LHCN-M2 (cell line): Measurements from ENCODE around the gene MEAF6. TPM values are rescaled to one million over a fixed set of nuclear protein-coding genes. Genes with fewer than 3 reads are reported as not detected.
"Not testable (repeated sequence)": the region's sequence is repeated elsewhere in the genome, so short reads cannot be mapped to it uniquely, and the experiment has no call there.

Experiments used
- DNase-seq: peaks from one replicate; pipeline ENCODE4 v3.0.0-alpha.2; 2012; ENCODE audit warnings: low read depth
- polyA plus RNA-seq: library from polyadenylated mRNA; unstranded; fragments of >200 nt; gene quantifications from one replicate; pipeline ENCODE4 v1.2.1, GENCODE V29; 2012; ENCODE audit warnings: missing spikeins
- total RNA-seq: library from RNA; depleted of rRNA; stranded (reverse); fragments of >200 nt; gene quantifications from 2 replicates; pipeline ENCODE4 v1.2.3, GENCODE V29; 2014; rRNA removed

Gene MEAF6
- 86.2 and 90.1 TPM in 2 replicates for total RNA-seq
- 41.0 TPM for polyA plus RNA-seq

DNA sequence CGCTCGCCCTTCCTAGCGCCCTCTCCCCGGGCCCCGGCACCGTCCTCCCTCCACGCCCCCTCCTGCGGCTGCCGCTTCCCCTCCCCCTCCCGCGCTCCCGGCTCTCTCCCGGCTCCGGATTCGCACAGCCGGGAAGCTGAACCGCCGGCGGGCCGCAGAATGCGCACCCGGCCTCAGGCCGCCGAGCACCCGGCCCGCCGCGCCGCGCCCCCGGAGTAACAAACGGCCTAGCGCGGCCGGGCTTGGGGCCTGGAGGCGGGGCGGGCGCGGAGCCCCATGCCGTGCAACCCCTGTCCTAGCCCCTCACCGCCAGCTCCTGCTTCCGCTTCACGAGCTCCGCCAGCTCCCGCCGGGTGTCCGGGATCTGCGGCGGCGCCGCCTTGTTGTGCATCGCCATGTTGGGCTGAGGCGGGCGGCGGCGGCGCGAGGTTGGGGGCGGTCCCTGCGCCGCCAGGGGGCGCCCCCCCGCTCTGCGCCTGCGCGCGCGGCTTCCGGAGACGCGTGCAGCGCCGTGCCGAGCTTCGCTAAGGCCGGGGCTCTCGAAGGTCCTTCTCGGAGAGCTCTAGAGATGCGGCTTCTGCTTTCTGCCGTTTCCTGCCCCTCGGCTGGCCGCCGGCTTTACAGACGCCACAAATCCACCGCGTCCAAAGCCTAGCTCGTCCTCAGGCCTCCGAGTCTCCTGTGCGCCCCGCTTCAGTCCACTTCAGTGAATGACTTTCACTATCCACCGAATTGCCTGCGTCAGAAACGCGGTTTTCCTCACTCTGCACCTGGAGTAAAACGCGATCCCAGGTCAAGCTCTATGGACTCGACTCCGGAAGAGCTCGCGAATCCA is at the start of gene MEAF6:
MEAF6 (minus strand) TSS at position 417 of the 835 bp plus-strand sequence; CDS start at position 397, 20 bp downstream.
- DNase-seq: peak; percentile 73

DNA sequence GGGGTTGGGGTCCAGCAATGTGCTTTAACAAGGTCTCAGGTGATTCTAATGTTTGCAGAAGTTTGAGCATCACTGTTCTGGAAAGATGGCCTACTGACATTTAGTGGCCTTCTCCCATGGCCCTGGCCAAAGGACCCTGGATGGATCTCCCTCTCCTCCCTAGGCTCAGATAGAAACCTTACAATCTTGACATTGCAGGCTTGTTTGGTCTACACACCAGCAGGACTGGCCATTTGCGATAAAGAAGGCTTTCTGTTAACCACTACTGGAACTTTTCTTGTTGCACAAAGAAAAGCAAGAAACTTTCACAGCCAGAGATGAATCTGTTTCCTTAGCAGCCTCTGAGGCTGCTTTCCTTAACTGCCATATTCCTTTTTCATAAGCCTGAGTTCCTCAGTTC is 48.4 kb upstream of the MEAF6 start:
- DNase-seq: no peak

DNA sequence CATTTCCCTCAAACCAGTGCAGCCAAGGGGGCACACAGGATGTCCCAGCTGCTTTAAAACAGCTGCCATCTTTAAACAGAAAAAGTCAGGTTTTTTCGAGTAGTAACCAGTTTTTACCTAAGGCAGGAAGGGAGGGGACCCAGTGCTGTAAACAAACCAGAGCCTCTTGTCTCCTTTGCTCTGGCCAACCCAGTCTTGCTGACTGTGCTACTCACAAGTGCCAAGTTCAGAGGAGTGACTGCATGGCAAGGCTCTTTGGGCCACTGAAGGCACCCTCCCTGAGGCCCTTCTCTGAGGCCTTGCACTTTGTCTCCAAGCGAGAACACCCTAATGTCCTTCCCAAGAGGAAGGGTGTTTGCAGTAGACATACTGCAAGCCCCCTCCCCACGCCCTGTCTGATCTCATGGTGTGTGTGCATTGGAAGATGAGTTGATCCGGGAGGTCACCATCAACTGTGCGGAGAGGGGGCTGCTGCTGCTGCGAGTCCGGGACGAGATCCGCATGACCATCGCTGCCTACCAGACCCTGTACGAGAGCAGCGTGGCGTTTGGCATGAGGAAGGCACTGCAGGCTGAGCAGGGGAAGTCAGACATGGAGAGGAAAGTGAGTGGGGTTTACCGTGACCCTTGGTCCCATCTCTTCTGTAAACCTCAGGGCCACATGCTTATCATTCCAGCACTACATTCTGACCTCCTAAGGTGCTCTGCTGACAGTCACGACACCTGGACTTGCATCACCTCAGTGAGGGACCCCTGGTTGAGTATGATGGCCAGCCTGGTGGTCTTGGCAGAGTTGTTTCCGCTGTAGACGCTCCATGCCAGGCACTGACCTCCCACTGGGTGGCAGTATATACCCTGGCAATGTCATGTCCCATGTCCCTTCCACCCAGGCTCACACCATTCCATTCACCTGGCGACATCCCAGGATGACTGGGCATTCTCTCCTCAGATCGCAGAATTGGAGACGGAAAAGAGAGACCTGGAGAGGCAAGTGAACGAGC is 46.9 kb upstream of the MEAF6 start:
- DNase-seq: peak; percentile 28

DNA sequence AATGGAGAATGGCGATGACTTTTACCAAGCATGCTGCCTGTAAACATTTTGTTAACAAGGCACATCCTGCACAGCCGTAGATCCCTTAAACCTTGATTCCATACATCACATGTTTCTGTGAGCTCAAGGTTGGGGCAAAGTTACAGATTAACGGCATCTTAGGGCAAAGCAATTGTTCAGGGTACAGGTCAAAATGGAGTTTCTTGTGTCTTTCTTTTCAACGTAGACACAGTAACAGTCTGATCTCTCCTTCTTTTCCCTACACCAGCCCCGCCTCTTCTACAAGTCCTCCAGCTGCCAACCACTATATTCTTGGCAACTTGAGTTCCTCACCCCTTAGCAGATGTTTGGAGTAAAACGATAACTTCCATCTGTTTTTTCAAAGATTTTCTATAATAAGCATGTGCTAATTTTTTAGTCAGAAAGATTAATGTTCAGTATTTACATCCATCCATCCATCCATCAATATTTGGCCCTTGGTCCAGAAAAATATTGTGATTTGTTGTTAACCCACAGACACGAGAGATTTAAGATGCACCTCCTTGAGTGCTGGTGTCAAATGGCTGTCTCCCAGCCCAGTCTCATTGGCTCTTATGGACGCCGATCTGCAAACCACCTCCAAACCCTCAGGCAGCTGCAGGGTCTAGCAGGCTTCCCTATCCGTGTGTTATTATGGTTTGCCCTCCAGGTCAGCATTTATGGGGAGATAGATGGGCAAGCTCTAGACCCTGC is 46.0 kb upstream of the MEAF6 start:
- no peak for DNase-seq

DNA sequence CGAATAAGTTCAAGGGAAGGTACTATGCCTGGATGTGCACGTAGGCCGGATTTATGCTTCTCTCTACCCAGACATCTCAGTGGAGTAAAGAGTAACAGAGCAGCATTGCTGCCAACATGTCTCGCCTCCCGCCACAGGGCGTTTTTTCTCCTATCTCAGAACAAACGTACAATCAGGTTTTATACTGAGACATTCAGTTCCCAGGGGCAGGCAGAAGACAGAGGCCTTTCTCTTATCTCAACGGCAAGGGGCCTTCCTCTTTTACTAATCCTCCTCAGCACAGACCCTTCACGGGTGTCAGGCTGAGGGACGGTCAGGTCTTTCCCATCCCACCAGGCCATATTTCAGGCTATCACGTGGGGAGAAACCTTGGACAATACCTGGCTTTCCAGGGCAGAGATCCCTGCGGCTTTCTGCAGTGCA is 45.4 kb upstream of the MEAF6 start:
- not testable (repeated sequence) for DNase-seq

DNA sequence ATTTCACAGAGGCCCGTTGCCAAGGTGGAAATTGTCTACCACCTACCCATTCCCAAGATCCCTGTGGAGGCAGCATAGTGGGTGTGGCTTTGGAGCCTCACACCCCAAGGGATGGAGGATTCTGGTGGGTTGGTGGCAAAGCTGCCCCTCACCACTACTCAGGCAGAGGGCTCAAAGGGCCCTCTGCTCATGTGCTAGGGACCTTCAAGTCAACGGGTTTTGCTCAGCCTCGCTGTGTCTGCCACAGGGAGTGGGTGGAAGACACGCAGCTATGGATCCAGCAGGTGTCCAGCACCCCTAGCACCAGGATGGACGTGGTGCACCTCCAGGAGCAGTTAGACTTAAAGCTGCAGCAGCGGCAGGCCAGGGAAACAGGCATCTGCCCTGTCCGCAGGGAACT is 44.5 kb upstream of the MEAF6 start:
- DNase-seq: no peak

DNA sequence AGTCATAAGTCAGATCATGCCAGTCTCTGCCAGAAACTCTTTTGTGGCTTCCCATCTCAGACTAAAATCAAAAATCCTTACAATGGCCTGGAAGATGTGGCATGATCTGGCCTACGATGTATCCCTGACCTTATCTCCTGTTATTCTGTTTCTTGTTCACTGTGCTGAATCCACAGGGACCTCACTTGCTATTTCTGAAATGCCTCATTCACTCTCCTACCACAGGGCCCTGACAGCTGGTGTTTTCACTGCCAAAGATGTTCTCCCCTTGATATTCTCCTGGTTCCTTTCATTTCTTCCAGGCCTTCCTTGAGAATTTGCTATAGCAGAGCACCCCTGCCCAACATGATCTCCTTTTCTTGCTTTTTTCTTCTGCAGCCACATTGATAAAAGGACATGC is 43.8 kb upstream of the MEAF6 start:
- DNase-seq: no peak

DNA sequence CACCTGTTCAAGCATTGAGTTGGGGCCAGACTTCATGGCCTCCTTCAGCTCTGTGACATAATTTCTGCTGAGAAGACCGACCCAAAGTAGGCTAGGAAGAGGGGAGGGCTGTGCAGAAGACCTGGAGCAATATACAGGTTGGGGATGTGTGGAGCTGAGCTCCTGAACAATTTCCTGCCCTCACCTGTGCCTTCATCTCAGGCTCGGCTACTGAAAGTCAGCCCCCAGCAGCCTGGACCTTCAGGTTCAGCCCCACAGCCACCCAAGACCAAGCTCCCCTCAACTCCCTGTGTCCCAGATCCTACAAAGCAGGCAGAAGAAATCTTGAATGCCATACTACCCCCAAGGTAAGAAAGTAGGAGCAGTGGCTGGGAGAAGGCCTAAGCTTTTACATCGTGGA is 42.8 kb upstream of the MEAF6 start:
- DNase-seq: no peak

DNA sequence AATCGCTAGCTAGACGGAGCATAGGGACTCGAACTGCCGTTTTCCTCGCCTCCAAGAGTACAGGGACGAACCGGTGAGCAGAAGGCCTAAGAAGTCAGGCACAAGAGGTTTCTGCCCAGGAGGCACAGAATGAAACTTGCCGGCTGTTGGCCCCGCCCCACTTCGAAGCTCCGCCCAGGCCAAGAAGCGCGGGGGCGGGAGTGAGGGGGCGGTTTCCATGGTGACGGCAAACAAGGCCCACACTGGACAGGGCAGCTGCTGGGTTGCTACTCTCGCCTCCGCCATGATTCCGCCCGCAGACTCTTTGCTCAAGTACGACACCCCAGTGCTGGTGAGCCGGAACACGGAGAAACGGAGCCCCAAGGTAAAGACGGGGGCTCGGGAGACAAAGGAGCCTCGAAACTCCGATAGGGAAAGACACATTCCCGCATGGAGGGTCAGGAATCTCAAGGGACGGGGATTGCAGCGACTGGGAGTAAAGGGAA is 42.2 kb upstream of the MEAF6 start, which contains the start of gene DNALI1:
DNALI1 (plus strand) TSS at position 229 of the 485 bp plus-strand sequence; CDS start at position 284, 55 bp downstream.
- peak; percentile 92 for DNase-seq

DNA sequence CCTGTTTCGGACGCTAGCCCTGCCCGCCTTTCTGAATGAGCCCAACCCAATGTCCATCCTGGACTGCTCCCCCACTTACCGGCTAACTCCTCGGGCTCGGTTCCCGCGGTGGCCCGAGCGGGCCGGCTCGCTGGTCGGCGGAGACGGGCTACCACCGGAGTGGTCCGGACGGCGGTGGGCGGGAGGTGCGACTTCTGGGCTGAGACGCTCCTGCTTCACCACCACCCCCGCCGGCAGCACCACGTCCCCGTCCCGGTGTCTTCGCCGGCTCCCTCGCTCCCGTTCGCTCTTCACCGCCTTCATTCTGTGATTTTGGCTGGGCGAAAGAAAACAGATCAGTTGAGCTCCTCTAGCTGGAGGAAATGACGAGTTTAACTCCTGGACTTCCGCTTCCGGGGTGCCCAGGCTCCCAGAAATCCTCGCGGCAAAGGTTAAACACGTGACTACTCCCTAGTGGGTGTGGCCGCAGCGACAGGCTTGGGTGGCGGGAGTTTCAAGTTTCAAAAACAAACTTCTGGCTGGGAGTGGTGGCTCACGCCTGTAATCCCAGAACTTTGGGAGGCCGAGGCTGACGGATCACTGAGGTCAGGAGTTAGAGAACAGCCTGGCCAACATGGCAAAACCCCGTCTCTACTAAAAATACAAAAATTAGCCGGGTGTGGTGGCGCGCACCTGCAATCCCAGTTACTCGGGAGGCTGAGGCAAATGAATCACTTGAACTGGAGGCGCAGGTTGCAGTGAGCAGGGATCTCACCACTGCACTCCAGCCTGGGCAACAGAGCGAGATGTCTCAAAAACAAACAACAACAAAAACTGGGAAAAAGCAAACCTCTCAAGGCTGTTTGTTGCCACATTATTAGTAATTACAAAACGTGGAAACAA is 39.6 kb upstream of the MEAF6 start, which contains the start of gene SNIP1:
SNIP1 (minus strand) TSS at position 367 of the 882 bp plus-strand sequence; CDS start at position 303, 64 bp downstream.
- DNase-seq: peak; percentile 92

DNA sequence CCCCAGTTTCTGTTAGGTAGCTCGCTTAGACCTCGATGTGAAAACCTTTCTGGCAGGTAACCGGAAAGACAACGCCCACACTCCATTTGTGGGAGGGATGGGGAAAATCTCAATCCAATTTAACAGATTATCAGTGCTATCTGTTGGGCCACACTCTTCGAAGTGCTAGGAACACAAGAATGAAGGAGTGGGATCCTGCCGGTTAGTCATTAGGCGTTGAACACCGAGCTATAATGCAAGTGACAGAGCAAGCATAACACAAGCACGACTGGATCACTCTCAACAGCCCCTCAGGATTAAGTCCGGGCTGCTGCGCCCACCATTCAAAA is 39.0 kb upstream of the MEAF6 start:
- DNase-seq: no peak

DNA sequence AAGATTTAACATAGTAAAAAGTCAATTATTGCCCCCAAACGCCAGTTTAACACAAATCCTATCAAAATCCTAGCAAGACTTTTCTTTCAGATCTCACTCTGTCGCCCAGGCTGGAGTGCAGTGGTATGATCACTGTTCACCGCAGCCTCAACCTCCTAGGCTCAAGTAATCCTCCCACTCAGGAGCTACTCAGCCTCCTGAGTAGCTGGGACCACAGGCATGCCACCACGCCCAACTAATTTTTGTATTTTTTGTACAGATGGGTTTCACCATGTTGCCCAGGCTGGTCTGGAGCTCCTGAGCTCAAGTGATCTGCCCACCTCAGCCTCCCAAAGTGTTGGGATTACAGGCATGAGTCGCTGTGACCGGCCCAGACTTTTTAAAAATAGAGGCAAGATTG is 34.8 kb upstream of the MEAF6 start:
- DNase-seq: peak; percentile 15

DNA sequence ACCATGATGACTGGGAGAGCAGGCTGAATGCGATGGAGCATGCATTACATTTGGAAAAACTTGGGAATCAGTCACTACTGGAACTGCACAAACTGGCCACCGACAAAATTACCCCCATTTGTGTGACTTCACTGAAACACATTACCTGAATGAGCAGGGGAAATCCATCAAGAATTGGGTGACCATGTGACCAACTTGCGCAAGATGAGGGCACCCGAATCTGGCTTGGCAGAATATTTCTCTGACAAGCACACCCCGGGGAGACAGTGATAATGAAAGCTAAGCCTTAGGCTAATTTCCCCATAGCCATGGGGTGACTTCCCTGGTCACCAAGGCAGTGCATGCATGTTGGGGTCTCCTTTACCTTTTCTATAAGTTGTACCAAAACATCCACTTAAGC is 30.5 kb upstream of the MEAF6 start:
- no peak for DNase-seq

DNA sequence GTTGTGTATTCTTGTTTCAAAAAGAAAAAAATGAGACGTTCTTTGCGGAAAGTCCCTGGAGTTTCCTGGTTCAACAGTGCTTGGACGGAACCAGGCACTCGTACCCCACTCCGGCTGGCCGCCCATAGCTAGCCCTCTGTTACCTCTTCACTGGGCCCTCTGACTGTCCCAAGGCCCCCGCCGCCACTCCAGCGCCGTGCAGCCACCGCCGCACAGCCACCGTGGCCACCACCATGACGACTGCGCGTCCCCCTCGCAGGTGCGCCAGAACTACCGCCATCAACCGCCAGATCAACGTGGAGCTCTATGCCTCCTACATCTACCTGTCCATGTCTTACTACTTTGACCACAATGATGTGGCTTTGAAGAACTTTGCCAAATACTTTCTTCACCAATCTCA is 30.0 kb upstream of the MEAF6 start:
- no peak for DNase-seq

DNA sequence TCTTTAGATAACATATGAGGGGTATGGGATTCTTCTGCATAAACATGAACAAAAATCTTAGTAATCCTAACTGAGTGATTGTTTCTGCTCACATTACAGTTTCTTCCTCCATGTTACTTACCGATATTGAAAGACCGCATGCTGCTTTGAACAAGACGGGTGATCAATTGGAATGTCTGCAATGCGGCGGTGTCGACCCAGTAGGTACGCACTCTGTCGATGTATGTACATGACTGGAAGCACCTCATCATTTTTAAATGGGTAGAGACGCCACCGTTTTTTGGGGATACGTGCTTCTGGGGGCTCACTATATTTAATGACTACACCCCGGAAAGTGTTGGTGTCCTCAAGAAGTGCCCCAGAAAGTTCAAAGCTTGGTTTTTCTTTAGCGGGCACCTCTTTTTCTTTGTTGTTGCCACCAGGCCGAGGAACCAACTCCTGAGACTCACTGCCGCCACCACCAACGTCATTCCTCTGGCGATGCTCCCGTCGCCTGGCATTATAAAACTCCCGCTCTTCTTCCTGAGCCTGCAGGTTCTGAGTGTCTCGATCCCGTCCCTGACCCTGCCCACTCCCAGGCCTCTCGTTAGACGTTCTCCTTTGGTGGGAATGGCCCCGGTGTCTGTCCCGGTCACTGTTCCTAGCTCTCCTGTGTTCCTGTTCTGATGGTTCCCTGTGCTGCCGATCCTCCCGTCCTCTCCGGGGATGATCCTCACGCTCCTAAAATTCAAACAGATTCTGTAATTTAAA is 25.6 kb upstream of the MEAF6 start:
- DNase-seq: no peak

DNA sequence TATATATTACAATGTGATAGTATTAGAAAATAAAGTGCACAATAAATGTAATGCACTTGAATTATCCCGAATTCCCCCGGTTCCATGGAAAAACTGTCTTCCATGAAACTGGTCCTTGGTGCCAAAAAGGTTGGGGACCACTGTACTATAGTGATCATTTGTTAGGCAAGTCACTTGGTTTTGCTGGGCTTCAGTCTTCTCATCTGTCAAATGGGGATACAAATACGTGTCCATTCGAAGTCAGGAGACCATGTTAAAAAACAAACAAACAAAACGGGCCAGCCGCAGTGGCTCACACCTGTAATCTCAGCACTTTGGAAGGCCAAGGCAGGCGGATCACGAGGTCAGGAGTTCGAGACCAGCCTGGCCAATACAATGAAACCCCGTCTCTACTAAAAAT is 24.6 kb upstream of the MEAF6 start:
- not testable (repeated sequence) for DNase-seq

DNA sequence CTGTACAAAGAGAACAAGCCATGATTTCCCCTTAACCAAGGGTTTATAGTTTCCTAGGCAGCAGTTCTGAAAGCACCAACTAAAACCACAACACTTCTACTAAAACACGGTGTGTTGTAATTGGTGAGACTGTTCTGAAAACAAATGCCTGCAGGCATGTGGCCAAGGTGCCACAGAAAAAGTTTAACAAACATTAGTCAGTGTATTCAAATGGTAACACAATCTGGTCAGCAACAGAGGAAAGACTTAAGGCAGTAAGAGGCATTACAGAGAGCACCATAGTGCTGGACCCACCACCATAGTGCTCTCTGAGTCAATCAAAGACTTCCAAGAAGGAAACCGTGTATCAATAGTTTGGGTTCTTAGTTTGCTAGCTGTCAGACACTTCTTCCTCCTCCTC is 22.8 kb upstream of the MEAF6 start:
- DNase-seq: peak; percentile 83

DNA sequence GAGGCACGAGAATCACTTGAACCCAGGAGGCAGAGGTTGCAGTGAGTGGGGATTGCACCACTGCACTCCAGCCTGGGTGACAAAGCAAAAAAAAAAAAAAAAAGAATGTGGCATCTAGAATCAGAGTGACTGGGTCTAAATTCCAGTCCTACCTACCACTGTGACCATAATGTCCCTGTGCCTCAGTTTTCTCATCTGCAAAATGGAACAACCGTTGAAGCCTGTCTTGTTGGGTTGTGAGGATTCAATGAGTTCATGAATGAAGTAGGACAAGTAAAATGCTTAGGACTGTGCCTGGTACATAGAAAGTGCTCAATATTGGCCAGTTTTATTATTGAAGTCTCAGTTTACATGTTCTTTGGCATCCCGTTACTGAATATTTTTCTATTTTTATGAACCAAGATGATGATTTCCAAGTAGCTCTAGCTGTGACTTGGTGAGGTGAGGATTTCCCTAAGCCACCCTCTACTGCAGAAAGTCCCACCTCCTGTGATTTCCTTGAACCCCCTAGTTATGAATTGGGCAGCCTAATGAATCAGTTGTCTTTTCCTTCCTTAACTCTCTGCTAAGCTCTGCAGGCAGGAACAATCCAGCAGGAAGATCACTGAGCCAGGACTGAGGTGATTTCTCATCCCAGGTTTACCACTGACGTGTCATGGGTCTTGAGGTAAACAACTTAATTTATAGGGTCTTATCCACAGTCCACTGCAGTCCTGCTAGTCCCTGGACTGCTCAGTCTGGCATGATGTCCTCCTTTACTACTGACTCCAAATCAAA is 18.9 kb upstream of the MEAF6 start:
- DNase-seq: no peak
